ENCODE results near the gene CHIC2.

CHIC2 gene

GRCh38 chr4:54041933-54042332, 22.5 kb downstream of the CHIC2 start:
- Histone ChIP-seq H3K79me2 (ENCODE audit: insufficient read depth, low read length) (peaks cover 26% of the 10 kb centered on the region), H4K20me1 (ENCODE audit: insufficient read depth, low read length) (peaks cover 2% of the 10 kb centered on the region; the same call in 1 of the 2 replicates), H3K9ac (ENCODE audit: low read depth, low read length) (no peak overlapping the region), H3K27ac (ENCODE audit: low read length) (no peak overlapping the region), H2AFZ (ENCODE audit: low read depth, low read length) (no peak overlapping the region), H3K9me3 (ENCODE audit: insufficient read depth, low read length, severe bottlenecking) (no peaks in the 10 kb centered on the region), H3K4me3 (ENCODE audit: low read depth in 1 of 2, low read length in 2 of 2) (no peak overlapping the region), H3K4me2 (ENCODE audit: insufficient read depth, low read length) (no peak overlapping the region), H3K4me1 (ENCODE audit: insufficient read depth, low read length) (peaks cover 16% of the 10 kb centered on the region; the same call in 1 of the 2 replicates), H3K36me3 (ENCODE audit: insufficient read depth, low read length) (peaks cover 14% of the 10 kb centered on the region; the same call in 1 of the 2 replicates), H3K27me3 (ENCODE audit: insufficient read depth, low read length, poor library complexity) (no peaks in the 10 kb centered on the region)
- DNase-seq (no peak), ATAC-seq (ENCODE audit: insufficient read depth, low read depth) (no peak)
- TF ChIP-seq EZH2 (IDR thresholded peaks at IDR 0.05; ENCODE audit: borderline replicate concordance, low read depth, low read length, severe bottlenecking) (no peak), CTCF (IDR thresholded peaks at IDR 0.05; ENCODE audit: borderline replicate concordance, extremely low read depth, low read length, poor library complexity, severe bottlenecking) (no peak)

DNA sequence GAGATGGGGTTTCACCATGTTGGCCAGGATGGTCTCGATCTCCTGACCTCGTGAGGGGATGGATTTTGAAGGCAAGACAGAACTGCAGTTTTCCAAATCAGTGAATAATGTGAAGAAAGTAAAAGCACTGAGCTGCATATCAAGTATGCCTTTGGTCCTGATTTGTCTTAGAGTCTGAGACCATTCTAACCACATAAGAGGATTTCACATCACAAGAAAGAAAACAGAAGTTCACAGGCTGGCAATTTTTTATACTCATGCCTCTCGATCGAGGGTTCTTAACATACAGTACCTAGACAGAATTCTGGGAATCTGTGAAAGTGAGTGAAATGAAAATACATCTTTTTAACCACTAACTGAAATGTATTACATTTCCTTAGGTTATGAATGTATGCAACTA, 23.3 kb downstream of the CHIC2 start:
- Histone ChIP-seq H3K4me1 (ENCODE audit: insufficient read depth, low read length) (peaks cover 16% of the 10 kb centered on the region; the same call in 1 of the 2 replicates), H3K36me3 (ENCODE audit: insufficient read depth, low read length) (peaks cover 17% of the 10 kb centered on the region; the same call in 1 of the 2 replicates), H3K4me3 (ENCODE audit: low read depth in 1 of 2, low read length in 2 of 2) (no peak overlapping the region), H3K9me3 (ENCODE audit: insufficient read depth, low read length, severe bottlenecking) (no peaks in the 10 kb centered on the region), H3K4me2 (ENCODE audit: insufficient read depth, low read length) (no peak overlapping the region), H3K79me2 (ENCODE audit: insufficient read depth, low read length) (peaks cover 26% of the 10 kb centered on the region), H3K9ac (ENCODE audit: low read depth, low read length) (no peak overlapping the region), H4K20me1 (ENCODE audit: insufficient read depth, low read length) (peaks cover 2% of the 10 kb centered on the region; the same call in 1 of the 2 replicates), H3K27me3 (ENCODE audit: insufficient read depth, low read length, poor library complexity) (no peaks in the 10 kb centered on the region), H3K27ac (ENCODE audit: low read length) (no peak overlapping the region), H2AFZ (ENCODE audit: low read depth, low read length) (no peak overlapping the region)
- no peak for DNase-seq
- ATAC-seq (ENCODE audit: insufficient read depth, low read depth) = peak; percentile 92
- TF ChIP-seq EZH2 (IDR thresholded peaks at IDR 0.05; ENCODE audit: borderline replicate concordance, low read depth, low read length, severe bottlenecking) (no peak), CTCF (IDR thresholded peaks at IDR 0.05; ENCODE audit: borderline replicate concordance, extremely low read depth, low read length, poor library complexity, severe bottlenecking) (no peak)

DNA sequence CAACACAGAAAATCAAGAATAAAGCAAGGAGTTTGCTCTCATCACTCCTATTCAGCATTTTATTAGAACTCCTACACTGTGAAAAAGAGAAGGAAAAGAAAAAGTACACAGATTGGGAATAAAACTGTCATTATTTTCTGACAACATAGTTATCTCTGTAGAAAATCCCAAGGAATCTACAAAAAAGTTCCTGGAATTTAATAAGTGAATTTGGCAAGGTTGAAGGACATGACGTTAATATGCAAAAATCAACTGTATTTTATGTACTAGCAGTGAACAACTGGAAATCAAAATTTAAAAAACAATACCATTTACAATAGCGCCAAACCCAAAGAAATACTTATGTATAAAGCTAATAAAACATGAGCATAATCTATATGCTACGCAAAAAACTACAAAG, 26.3 kb downstream of the CHIC2 start:
- H3K79me2 ChIP-seq (ENCODE audit: insufficient read depth, low read length) = peaks cover 25% of the 10 kb centered on the region
- H3K9ac ChIP-seq (ENCODE audit: low read depth, low read length) = no peak overlapping the region
- H3K4me3 ChIP-seq (ENCODE audit: low read depth in 1 of 2, low read length in 2 of 2) = no peak overlapping the region
- H3K36me3 ChIP-seq (ENCODE audit: insufficient read depth, low read length) = peaks cover 21% of the 10 kb centered on the region; the same call in 1 of the 2 replicates
- H2AFZ ChIP-seq (ENCODE audit: low read depth, low read length) = no peak overlapping the region
- H3K27me3 ChIP-seq (ENCODE audit: insufficient read depth, low read length, poor library complexity) = no peaks in the 10 kb centered on the region
- DNase-seq (no peak), ATAC-seq (ENCODE audit: insufficient read depth, low read depth) (no peak)
- no peak overlapping the region for H3K27ac ChIP-seq (ENCODE audit: low read length)
- peaks cover 2% of the 10 kb centered on the region; the same call in 1 of the 2 replicates for H4K20me1 ChIP-seq (ENCODE audit: insufficient read depth, low read length)
- H3K9me3 ChIP-seq (ENCODE audit: insufficient read depth, low read length, severe bottlenecking) = no peaks in the 10 kb centered on the region
- peaks cover 16% of the 10 kb centered on the region; the same call in 1 of the 2 replicates for H3K4me1 ChIP-seq (ENCODE audit: insufficient read depth, low read length)
- no peak overlapping the region for H3K4me2 ChIP-seq (ENCODE audit: insufficient read depth, low read length)
- no peak for TF ChIP-seq CTCF (IDR thresholded peaks at IDR 0.05; ENCODE audit: borderline replicate concordance, extremely low read depth, low read length, poor library complexity, severe bottlenecking)
- TF ChIP-seq EZH2 (IDR thresholded peaks at IDR 0.05; ENCODE audit: borderline replicate concordance, low read depth, low read length, severe bottlenecking) = no peak
